NCI-H187 (cell line): ENCODE data around the gene SDE2.
"Not testable (repeated sequence)": the region's sequence is repeated elsewhere in the genome, so short reads cannot be mapped to it uniquely, and the experiment has no call there.

Experiments
- DNase-seq, 2 experiments: peaks; one replicate each; lab custom pipeline; 2025; lab: John Stamatoyannopoulos, UW

Gene SDE2

DNA sequence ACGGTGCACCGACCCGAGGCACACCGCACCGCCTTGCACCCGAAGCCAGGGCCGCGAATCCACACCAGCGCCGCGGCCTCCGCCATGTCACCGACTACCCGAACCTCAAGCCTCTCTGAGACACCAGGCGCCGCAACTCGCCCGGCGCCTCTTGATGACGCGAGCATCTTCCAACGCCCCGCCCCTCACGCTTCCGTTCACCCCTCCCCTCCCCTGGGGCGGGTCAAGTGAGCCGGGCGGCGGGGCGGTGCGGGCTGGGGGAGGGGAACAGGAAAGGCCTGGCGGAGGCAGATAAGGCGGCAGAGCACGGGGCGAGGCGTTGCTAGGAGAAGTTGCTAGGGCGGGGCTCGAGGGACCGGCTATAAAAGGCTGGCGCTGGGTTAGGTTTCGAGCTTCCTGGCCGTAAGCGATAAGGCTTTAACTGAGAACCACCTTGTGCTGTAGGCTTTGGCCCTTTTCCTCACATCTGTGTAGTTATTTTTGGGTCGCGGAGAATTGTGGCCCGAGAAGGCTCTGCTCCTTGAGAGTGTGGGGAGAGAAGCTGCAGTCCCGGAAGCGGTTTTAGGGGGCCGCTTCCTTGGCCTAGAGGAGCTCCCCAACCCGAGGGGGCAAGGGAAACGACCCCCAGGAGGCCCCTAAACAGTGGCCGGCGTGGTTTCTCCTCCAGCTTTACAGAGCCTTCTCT lies at the start of gene SDE2:
SDE2 (minus strand) TSS at position 117 of the 685 bp plus-strand sequence; CDS start at position 86, 31 bp downstream.
- peak; percentile 83 to 95 for DNase-seq

- no peak for DNase-seq
Observed at GRCh38 chr1:226048886-226049285, 49.7 kb upstream of the SDE2 start.

DNA sequence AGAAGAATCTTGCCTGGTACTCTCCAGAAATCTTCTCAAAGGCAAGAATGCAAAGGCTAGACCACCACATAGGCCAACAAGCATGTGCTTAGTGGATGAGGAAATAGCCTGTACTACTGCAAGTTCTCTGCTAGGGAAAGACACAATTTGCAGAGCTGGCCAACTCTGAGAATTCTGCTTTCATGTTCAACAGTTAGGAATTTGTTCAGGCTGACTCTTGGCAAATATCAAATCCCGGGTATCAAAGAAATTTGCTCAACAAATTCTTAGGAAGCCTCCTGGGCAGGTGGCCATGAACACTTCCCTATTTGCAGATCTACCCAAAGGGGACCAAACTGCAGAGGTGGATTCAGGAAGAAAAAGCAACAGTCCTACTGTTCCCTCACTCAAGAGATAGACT lies 48.4 kb upstream of the SDE2 start:
- no peak for DNase-seq

- DNase-seq = no peak
Observed at GRCh38 chr1:226046240-226046639, 47.1 kb upstream of the SDE2 start.

DNA sequence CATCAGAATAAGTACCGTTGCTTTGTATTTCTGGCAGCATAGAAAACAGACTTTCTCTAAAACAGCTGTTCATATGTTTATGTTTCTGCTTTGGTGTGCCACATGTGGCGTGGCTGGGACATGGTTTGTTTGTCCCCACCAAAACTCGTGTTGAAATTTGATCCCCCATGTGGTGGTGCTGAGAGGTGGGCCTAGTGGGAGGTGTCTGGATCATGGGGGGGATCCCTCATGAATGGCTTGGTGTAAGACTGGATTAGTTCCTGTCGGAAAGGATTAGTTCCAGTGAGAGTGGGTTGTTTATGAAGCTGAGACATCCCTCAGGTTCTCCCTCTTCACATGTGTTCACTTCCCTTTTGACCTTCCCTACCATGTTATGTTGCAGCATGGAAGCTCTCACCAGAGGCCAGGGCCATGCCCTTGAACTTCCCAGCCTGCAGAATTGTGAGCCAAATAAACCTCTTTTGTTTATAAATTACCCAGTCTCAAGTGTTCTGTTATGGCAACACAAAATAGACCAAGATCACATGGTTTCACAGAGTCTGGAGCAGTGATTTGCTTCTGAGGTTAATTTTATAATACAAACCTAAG lies 45.5 kb upstream of the SDE2 start:
- DNase-seq = no peak

GRCh38 chr1:226041419-226041818 lies 42.3 kb upstream of the SDE2 start:
- DNase-seq = no peak

- no peak for DNase-seq
Observed at GRCh38 chr1:226038661-226039060, 39.5 kb upstream of the SDE2 start.

GRCh38 chr1:226035915-226036314 lies 36.8 kb upstream of the SDE2 start:
- DNase-seq = no peak

DNA sequence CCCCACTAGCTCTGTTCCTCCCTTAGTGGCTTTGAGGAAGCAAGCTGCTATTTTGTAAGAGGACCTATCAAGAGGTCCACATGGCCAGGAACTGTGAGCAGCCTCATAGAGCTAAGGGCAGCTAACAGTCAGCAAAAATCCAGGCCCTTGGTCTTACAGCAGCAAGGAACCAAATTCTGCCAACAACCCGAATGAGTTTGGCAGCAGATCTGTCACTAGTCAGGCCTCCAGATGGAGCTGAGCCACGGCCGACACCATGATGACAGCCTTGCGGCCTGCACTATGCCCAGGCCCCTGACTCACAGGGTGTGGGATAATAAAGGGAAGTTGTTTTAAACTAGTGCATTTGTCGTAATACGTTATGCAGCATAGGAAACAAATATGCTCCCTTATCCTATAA lies 35.3 kb upstream of the SDE2 start:
- DNase-seq = no peak

- no peak for DNase-seq
Observed at GRCh38 chr1:226033991-226034390, 34.8 kb upstream of the SDE2 start.

GRCh38 chr1:226033582-226033981 lies 34.4 kb upstream of the SDE2 start:
- no peak for DNase-seq

GRCh38 chr1:226029568-226030225 lies 30.6 kb upstream of the SDE2 start:
- DNase-seq = no peak

GRCh38 chr1:226029093-226029496 lies 30.0 kb upstream of the SDE2 start:
- DNase-seq = no peak

DNA sequence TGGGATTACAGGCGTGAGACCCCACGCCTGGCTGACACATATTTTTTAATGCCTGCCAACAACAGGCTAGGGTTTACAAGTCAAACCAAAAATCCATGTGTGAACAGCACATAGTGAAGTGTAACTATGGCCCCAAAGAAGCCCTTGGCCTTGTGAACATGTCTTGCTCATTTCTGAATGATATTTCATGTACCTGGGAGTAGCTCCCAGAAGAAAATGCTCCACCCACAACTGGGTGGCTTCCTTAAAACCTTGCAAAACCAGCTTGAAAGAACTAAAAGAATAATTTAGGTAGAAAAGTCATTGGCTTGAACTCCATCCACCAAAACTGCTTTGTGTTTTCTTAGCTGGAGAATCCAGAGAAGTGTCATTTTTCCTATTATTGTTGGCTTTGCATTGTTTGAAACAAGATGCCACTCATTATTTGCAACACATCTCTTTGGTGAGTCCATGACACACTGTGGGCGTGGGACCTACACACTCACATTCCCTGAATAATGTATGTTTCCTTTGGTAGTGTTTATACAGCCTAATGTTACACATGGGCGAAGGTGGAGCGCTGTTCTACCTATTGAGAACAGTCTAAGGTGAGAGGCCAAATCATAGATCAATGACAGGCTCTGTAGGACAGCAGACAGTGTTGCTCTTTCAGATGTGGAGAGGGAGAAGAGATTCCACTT lies 28.5 kb upstream of the SDE2 start:
- no peak for DNase-seq

GRCh38 chr1:226026833-226027232 lies 27.7 kb upstream of the SDE2 start:
- no peak for DNase-seq

- no peak for DNase-seq
Observed at GRCh38 chr1:226023735-226024134, 24.6 kb upstream of the SDE2 start.

DNA sequence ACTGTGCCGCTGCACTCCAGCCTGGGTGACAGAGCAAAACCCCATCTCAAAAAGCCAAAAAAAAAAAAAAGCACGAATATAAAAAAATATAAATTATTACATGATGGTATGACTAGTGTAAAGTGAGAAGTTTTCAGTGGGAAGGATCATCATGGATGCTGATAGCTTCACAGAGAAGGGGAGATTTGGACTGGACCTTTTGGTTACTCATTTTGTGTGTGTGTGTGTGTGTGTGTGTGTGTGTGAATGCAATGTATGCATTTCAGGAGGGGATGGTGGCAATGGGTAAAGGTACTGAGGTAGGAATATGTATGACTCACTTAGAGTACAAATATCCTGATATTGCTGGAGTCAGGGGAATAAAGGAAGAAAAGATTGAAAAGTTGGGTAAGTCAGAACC lies 22.7 kb upstream of the SDE2 start:
- DNase-seq = no peak

- DNase-seq = no peak
Observed at GRCh38 chr1:226021401-226021800, 22.3 kb upstream of the SDE2 start.

GRCh38 chr1:226019572-226019971 lies 20.4 kb upstream of the SDE2 start:
- no peak for DNase-seq

- no peak for DNase-seq
Observed at GRCh38 chr1:226017070-226017469, 17.9 kb upstream of the SDE2 start.

DNA sequence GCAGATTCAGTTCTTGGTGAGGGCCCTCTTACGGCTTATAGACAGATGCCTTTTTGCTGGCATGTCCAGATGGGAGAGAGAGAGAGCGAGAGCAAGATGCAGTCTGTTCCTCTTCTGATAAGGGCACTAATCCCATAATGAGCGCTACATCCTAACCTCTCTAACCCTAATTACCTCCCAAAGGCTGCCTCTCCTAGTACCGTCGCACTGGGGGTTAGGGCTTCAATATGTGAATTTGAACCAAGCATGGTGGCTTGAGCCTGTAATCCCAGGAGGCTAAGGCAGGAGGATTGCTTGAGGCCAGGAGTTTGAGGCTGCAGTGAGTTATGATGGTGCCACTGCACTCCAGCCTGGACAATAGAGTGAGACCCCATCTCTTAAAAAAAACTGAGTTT lies 10.5 kb upstream of the SDE2 start:
- no peak for DNase-seq

- not testable (repeated sequence) for DNase-seq
Observed at GRCh38 chr1:226007126-226007892, 8.2 kb upstream of the SDE2 start.
